Loucy (cell line): Measurements from ENCODE around the gene NFIX.

Experiments used
- EZH2phosphoT487 ChIP-seq: fragments of 200-600 bp; IDR thresholded peaks from 2 replicates; pipeline ENCODE4 v1.6.1; 2018; ENCODE audit warnings: antibody characterized with exemption, mild to moderate bottlenecking, moderate library complexity, borderline replicate concordance
- TF ChIP-seq, protein P1 (sequence below): fragments of 200-600 bp; sonication (generic); conservative IDR thresholded peaks from 2 replicates; pipeline ENCODE4 v1.5.1; 2014; ENCODE audit warnings: mild to moderate bottlenecking, antibody characterized with exemption, low read length

DNA sequence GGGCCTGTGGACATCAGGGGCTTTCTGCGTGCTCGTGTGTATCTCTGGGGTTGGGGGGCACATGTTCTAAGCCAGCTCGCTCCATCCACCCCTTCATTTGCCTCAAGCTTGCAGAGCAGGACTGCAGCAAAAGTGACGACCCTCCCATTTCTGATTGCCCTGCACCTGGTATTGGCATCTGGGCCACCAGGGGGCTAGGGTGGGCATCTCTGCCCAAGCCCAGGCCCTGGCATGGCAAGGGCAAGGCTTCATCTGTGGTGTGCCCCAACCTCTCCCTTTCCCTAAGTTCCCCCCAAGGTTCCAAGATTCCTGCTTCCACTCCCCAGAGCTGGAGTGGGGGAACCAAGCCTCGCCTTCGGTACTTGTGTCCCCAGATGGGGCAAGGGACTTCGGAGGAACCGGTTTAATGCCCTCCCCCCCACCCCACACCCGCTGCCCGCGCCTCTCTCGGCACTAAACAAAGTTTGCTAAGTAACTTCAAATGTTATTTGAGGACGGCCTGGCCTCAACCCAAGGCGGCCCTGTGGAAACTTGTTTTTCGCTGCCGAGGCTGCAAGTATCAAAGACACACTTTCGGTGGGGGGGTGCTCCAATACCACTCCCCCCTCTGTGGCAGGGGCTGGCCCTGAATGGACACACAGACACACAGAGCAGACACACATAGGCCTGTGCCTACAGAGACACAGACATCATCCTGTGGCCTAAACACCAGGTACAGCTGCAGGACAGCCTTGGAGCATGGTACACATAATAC lies 12.2 kb downstream of the NFIX start:
- TF ChIP-seq, protein P1, sequence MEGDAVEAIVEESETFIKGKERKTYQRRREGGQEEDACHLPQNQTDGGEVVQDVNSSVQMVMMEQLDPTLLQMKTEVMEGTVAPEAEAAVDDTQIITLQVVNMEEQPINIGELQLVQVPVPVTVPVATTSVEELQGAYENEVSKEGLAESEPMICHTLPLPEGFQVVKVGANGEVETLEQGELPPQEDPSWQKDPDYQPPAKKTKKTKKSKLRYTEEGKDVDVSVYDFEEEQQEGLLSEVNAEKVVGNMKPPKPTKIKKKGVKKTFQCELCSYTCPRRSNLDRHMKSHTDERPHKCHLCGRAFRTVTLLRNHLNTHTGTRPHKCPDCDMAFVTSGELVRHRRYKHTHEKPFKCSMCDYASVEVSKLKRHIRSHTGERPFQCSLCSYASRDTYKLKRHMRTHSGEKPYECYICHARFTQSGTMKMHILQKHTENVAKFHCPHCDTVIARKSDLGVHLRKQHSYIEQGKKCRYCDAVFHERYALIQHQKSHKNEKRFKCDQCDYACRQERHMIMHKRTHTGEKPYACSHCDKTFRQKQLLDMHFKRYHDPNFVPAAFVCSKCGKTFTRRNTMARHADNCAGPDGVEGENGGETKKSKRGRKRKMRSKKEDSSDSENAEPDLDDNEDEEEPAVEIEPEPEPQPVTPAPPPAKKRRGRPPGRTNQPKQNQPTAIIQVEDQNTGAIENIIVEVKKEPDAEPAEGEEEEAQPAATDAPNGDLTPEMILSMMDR, result no peak
- no peak for TF ChIP-seq EZH2phosphoT487
